Glomerular visceral epithelial cell (primary cell): Measurements from ENCODE around the gene PEX14.
"Not testable (repeated sequence)": the region's sequence is repeated elsewhere in the genome, so short reads cannot be mapped to it uniquely, and the experiment has no call there.

ENCODE experiments used
- DNase-seq: peaks from one replicate; pipeline ENCODE4 v3.0.0-alpha.2; 2016; ENCODE audit errors: extremely low spot score

The PEX14 gene, protein sequence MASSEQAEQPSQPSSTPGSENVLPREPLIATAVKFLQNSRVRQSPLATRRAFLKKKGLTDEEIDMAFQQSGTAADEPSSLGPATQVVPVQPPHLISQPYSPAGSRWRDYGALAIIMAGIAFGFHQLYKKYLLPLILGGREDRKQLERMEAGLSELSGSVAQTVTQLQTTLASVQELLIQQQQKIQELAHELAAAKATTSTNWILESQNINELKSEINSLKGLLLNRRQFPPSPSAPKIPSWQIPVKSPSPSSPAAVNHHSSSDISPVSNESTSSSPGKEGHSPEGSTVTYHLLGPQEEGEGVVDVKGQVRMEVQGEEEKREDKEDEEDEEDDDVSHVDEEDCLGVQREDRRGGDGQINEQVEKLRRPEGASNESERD

DNA sequence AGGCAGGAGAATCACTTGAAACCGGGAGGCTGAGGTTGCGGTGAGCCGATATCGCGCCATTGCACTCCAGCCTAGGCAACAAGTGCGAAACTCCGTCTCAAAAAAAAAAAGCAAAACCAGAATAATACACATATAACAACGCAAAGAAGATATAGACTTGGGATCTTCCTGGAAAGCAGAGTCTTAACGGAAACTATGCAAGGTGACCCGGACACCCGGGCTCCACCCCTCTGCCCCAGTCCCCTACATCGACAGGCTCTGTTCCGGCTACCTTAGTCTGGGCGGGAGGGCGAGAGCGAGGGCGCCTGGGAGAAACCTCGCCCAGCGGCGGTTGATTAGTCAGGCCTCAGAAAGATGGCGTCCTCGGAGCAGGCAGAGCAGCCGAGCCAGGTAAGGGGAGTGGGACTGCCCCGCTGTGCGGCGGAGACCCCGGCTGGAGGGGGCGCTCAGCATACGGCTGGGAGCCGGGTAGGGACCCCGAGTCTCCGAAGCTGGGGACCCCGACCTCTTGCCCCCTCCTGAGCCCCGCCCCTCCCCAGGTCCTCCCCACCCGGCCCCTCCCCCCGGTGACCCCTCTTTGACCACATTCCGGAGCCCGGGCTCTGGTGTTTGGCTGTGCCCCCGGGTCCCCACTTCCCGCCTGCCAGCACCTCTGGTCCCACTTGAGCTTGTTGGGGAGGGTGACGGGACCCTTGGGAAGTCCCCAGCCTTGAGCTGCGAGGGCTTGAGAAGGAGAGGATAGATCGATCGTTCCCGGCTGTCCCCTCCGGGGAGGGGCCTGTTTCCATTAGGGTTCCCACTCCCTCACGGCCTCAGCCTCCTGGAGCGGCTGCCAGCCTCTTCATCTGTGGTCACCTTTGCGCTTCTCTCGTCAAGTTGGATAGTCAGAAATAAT lies at the start of gene PEX14:
TSS of gene PEX14 (plus strand) at position 338 of the 895 bp plus-strand sequence. CDS start at position 355, 17 bp downstream.
- peak; percentile 85 for DNase-seq

- DNase-seq = not testable (repeated sequence)
These were observed 48.8 kb upstream of the PEX14 start for GRCh38 chr1:10425826-10426534.

DNA sequence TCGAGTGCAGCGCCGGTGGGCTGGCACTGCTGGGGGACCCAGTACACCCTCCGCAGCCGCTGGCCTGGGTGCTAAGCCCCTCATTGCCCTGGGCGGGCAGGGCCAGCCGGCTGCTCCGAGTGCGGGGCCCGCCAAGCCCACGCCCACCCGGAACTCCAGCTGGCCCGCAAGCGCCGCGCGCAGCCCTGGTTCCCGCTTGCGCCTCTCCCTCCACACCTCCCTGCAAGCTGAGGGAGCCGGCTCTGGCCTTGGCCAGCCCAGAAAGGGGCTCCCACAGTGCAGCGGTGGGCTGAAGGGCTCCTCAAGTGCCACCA lies 48.3 kb upstream of the PEX14 start:
- not testable (repeated sequence) for DNase-seq

DNA sequence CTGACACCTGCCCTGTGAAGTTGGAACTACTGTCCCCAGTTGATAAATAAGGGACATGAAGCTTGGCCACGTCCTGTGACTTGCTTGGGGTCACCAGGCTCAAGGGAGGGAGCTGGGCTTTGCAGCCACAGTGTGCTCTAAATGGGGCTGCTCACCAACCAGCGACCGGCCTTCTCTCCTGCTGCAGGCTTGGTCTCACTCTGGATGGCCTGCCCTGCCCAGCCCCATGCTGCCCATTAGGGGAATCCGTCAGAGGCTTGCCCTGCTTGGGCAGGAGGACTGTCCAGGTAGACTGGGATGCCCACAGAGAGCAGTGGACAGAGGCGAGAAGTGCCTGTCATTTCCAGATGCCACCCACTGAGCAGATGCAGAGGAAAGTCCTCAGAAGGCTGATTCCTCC lies 45.8 kb upstream of the PEX14 start:
- DNase-seq = no peak

GRCh38 chr1:10429868-10430215 lies 44.9 kb upstream of the PEX14 start:
- DNase-seq = no peak

- DNase-seq = peak; percentile 89
These were observed 44.3 kb upstream of the PEX14 start, which contains the start of gene CENPS for GRCh38 chr1:10430216-10431069. TSS of gene CENPS (plus strand) at chr1:10430433. CDS start at chr1:10430518, 85 bp downstream.

- no peak for DNase-seq
These were observed 43.5 kb upstream of the PEX14 start for GRCh38 chr1:10431070-10431730.

GRCh38 chr1:10432910-10433700 lies 41.6 kb upstream of the PEX14 start:
- DNase-seq = no peak

DNA sequence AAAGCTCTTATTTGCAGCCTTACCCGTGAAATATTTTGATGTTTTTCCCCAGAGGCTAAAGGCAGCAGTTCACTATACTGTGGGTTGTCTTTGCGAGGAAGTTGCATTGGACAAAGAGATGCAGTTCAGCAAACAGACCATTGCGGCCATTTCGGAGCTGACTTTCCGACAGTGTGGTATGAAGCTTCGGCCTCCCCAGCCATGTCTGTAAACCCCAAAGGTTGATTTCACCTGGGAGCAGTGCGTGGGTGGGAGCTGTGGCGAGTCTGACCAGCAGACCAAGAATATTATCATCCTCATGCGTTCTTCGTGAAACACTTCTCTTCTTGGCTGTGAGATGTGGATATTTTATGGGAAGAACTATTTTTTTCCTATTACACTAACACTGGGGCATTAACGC lies 41.0 kb upstream of the PEX14 start:
- DNase-seq = peak; percentile 10

DNA sequence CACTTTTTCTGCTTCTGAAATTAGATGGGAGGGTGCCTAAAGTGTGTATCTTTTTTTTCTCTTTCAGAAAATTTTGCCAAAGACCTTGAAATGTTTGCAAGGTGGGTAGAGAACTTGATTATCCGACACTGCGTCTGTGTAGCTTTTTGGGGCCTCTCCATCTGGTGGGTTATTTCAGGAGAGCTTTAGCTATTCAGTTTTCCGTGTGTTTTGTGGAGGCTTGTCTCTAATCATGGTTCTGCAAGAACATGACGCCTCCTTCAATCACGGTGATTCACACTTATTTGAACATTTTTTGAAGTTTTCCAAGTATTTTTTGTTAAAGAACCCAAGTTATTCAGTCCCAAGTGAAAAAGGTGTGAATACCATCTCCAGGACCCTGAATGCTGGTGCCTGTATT lies 40.2 kb upstream of the PEX14 start:
- no peak for DNase-seq

- DNase-seq = no peak
These were observed 37.7 kb upstream of the PEX14 start for GRCh38 chr1:10437052-10437451.

DNA sequence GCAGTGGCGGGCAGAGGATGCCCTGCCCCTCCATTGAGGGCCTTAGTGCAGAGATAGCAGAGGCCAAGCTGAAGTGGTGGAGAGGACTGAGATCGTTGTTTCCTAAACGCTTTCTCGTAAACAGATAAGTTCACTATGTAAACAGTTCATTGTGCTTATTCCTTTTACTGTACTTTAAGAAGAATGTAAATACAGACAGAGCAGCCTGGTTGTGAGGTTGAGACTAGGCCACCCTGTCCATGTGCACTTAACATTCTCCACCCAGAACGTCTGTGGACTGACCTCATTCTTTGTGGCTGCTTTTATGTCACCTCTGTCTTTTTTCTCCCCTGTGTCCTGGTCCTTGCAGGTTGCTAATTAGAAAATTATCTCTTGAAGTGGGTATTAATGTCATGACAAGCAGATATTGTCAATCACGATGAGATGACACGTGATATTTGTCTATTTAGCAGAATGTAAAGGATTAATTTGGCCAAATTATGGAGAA lies 36.0 kb upstream of the PEX14 start:
- no peak for DNase-seq

GRCh38 chr1:10440305-10440704 lies 34.4 kb upstream of the PEX14 start:
- DNase-seq = no peak

DNA sequence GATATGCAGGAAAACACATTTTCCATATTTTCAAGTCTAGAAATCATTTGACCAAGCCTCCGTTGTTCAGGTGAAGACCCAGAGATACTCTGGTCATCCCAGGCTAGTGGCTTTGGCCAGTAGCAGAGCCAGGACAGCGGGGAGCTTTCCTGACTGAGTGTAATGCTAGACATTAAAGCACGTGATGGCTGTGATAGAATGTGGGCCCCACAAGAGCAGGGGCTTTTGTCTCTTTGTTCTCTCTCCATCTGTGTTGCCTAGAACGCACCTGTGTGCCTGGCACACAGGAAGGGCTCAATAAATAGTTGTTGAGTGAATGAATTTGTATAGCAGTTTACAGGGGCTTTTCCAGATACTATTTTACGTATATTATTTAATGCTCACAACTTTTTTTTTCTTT lies 34.0 kb upstream of the PEX14 start:
- DNase-seq = no peak

GRCh38 chr1:10444248-10444647 lies 30.5 kb upstream of the PEX14 start:
- no peak for DNase-seq

GRCh38 chr1:10444795-10445397 lies 29.9 kb upstream of the PEX14 start:
- no peak for DNase-seq

GRCh38 chr1:10446790-10447422 lies 27.8 kb upstream of the PEX14 start:
- no peak for DNase-seq

- DNase-seq = no peak
These were observed 25.0 kb upstream of the PEX14 start, which contains the start of gene CORT for GRCh38 chr1:10449751-10450150. TSS of gene CORT (plus strand) at chr1:10450031. CDS start at chr1:10450224, 193 bp downstream.
